Dermis blood vessel endothelial cell (primary cell): ENCODE results near the gene SCAMP4. TPM values are rescaled to one million over a fixed set of nuclear protein-coding genes. Genes with fewer than 3 reads are reported as not detected.

Experiments
- DNase-seq: peaks from one replicate; pipeline ENCODE4 v3.0.0; 2010
- total RNA-seq: library from RNA; depleted of rRNA; stranded (reverse); fragments of >200 nt; gene quantifications from 2 replicates; pipeline ENCODE4 v1.2.3, GENCODE V29; 2014

Gene SCAMP4
- total RNA-seq, 1 donor from 2014 or later, result 34.7 TPM

GRCh38 chr19:1961000-1961883 is 56.0 kb downstream of the SCAMP4 start:
- no peak for DNase-seq

GRCh38 chr19:1962674-1963073 is 57.5 kb downstream of the SCAMP4 start:
- no peak for DNase-seq

- no peak for DNase-seq
These were observed 61.9 kb downstream of the SCAMP4 start for GRCh38 chr19:1967087-1967608.

- no peak for DNase-seq
These were observed 63.3 kb downstream of the SCAMP4 start for GRCh38 chr19:1968279-1969175.

GRCh38 chr19:1969176-1970002 is 64.2 kb downstream of the SCAMP4 start:
- DNase-seq, result no peak

- DNase-seq, result no peak
These were observed 65.0 kb downstream of the SCAMP4 start for GRCh38 chr19:1970003-1970805.

- DNase-seq, result no peak
These were observed 65.8 kb downstream of the SCAMP4 start for GRCh38 chr19:1970806-1971502.

- DNase-seq, result no peak
These were observed 69.4 kb downstream of the SCAMP4 start for GRCh38 chr19:1974381-1975161.

- DNase-seq, result no peak
These were observed 69.9 kb downstream of the SCAMP4 start for GRCh38 chr19:1975162-1975480.

Other genes with a start within 250 kb of the SCAMP4 start
- gene ONECUT3, start 151.9 kb upstream of the SCAMP4 start, total RNA-seq, result not detected in 2 replicates
- gene ATP8B3, start 93.1 kb upstream of the SCAMP4 start, total RNA-seq, result 0.85 and 1.2 TPM in 2 replicates
- gene REXO1, start 56.9 kb upstream of the SCAMP4 start, total RNA-seq, result 8.7 and 14.0 TPM in 2 replicates
- gene KLF16, start 41.8 kb upstream of the SCAMP4 start, total RNA-seq, result 5.3 and 9.5 TPM in 2 replicates
- gene ABHD17A, start 19.9 kb upstream of the SCAMP4 start, total RNA-seq, result 111 and 142 TPM in 2 replicates
- 5.8 and 6.2 TPM in 2 replicates for gene ADAT3, start within 50 bp of the SCAMP4 start, total RNA-seq
- 73.9 and 125 TPM in 2 replicates for gene CSNK1G2, start 35.8 kb downstream of the SCAMP4 start, total RNA-seq
- 51.7 and 135 TPM in 2 replicates for gene BTBD2, start 110.3 kb downstream of the SCAMP4 start, total RNA-seq
- gene MKNK2, start 145.8 kb downstream of the SCAMP4 start, total RNA-seq, result 147 and 289 TPM in 2 replicates
- gene MOB3A, start 190.9 kb downstream of the SCAMP4 start, total RNA-seq, result 26.4 and 54.0 TPM in 2 replicates
- 0.65 and 1.5 TPM in 2 replicates for gene IZUMO4, start 191.5 kb downstream of the SCAMP4 start, total RNA-seq
- gene AP3D1, start 246.2 kb downstream of the SCAMP4 start, total RNA-seq, result 75.7 and 137 TPM in 2 replicates